T-helper 2 cell treated with Interferon-gamma antibody and Interleukin-4, amounts not matched to agents 100 ng/mL and 5 ng/mL, for 36 hours (primary cell): ENCODE measurements around the gene RUNX2. TPM values are rescaled to one million over a fixed set of nuclear protein-coding genes. Genes with fewer than 3 reads are reported as not detected.

Experiments used
- intact Hi-C: fragments of 100-400 bp; cut with micrococcal nuclease; formaldehyde crosslinking; loops from one replicate; pipeline ENCODE4 v1.15.1; 2023
- total RNA-seq: library from RNA; stranded (reverse); gene quantifications from 2 replicates; pipeline ENCODE4 v1.2.3, GENCODE V29; 2022

Gene RUNX2
- total RNA-seq, 1 donor from 2014 or later, result 34.7 TPM

DNA sequence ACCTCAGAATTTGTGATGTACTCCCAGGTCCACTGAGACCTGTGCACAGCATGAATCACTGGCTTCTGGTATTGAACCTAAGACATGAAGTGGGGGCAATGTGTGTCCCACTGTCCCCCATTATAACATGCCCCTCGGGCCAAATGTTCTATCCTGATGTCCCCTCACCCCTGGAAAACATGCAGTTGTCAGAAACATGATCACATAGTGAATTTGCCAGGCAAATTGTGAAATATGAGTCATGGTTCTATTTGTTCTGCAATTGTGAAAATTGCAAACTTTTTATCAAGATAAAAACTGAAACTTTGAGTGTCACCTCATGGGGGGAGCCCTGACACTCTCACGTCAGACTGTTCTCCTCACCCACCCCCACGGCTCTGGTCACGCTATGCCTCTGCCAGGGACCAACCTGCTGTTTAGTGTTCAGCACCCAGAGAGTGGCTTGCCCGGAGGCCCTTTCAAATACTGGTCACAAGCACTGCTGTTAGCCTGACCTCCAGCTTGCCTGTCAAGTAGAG lies 382.2 kb downstream of the RUNX2 start:
- intact Hi-C loops, result loop anchor here (1.0 to 10.0 kb wide), 7 partner anchors 27 to 1116 kb away; no protein-coding TSS in a partner anchor

DNA sequence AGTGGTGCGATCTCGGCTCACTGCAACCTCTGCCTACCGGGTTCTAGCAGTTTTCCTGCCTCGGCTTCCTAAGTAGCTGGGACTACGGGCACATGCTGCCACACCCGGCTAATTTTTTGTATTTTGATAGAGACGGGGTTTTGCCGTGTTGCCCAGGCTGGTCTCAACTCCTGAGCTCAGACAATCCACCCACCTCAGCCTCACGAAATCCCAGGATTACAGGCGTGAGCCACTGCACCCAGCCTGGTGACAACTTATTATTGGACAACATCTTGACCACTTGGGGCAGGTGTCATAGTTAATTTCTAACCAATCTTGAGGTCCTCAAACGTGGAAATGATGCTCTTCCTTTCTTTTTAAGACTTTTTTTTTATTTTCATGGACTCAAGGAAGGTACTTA lies 383.9 kb downstream of the RUNX2 start:
- intact Hi-C loops, result loop anchor here (5.0 to 10.0 kb wide), 5 partner anchors 35 to 1117 kb away; no protein-coding TSS in a partner anchor

DNA sequence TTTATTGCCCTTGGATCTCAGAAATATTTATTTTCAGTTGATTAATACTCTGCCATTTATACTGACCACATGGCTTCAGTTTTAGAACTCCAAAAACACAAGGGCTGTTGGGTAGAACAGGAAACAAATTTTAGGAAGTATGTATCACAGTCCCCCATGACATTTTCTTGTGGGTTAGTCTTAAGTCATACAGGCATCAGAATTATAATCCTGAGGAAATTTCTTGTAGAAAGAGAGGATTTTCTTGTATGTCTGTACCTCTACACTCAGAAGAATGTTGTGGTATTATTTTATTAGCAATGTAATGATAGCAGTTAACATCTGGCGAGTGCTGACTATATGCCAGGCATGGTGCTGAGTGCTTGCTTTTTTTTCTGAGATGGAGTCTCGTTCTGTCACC lies 384.7 kb downstream of the RUNX2 start:
- intact Hi-C loops, result loop anchor here (5.0 to 10.0 kb wide), 5 partner anchors 35 to 1118 kb away; no protein-coding TSS in a partner anchor

Other genes starting within 250 kb of the RUNX2 start
- 9.5 TPM in 2 replicates for gene SUPT3H, start 49.6 kb downstream of the RUNX2 start, total RNA-seq